Measurements from ENCODE around the gene TMEM221. TPM values are rescaled to one million over a fixed set of nuclear protein-coding genes. Genes with fewer than 3 reads are reported as not detected.

Gene TMEM221
- total RNA-seq, 2 donors from 2014 or later: not detected

GRCh38 chr19:17391371-17392151, 56.9 kb downstream of the TMEM221 start:
- Mint-ChIP-seq H3K36me3 (ENCODE audit: low read depth) (peaks cover 6% of the 10 kb centered on the region), H3K27me3 (no peaks in the 10 kb centered on the region), H3K4me3 (peak overlapping the region; percentile 88), H3K27ac (no peak overlapping the region), H3K9me3 (no peaks in the 10 kb centered on the region), H3K4me1 (peaks cover 10% of the 10 kb centered on the region)
- peak; percentile 18 for ATAC-seq (replicated peaks)

DNA sequence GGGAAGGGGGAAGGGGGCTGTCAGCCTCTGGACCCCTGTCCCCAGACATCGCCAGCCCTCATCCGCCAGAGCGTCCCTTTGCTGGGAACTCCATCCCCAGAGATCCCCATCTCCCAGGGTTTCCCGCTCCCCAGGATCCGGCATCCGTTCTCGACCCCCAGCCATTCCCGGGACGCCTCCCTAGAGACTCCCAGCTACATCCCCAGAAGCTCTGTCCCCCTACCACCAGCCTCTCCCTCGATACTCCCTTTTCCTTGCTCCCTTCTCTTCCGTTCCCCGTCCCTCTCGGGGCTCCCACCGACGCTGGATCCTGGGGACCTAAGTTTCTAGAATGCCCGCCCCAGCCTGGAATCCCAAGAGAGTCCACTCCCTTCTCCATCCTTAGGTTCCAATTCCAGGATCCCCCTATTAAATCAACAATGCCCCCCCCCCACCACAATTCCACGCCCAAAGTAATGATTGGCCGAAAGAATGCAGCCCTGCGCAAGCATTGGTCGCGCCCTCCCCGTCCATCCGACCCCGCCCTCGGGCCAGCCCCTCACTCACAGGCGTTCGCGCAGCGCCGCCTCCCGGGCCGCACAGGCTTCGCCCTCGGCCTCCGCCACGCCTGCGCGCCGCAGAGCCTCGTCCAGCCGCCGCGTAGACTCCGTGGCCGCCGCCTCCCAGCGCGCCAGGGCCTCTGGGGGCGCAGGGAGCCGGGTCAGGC, 57.6 kb downstream of the TMEM221 start:
- peak overlapping the region; percentile 71 for H3K27ac Mint-ChIP-seq
- H3K4me3 Mint-ChIP-seq: peak overlapping the region; percentile 88
- peak; percentile 100 for ATAC-seq (replicated peaks)
- no peaks in the 10 kb centered on the region for H3K9me3 Mint-ChIP-seq
- peaks cover 6% of the 10 kb centered on the region for H3K36me3 Mint-ChIP-seq (ENCODE audit: low read depth)
- H3K4me1 Mint-ChIP-seq: peaks cover 10% of the 10 kb centered on the region
- H3K27me3 Mint-ChIP-seq: no peaks in the 10 kb centered on the region

DNA sequence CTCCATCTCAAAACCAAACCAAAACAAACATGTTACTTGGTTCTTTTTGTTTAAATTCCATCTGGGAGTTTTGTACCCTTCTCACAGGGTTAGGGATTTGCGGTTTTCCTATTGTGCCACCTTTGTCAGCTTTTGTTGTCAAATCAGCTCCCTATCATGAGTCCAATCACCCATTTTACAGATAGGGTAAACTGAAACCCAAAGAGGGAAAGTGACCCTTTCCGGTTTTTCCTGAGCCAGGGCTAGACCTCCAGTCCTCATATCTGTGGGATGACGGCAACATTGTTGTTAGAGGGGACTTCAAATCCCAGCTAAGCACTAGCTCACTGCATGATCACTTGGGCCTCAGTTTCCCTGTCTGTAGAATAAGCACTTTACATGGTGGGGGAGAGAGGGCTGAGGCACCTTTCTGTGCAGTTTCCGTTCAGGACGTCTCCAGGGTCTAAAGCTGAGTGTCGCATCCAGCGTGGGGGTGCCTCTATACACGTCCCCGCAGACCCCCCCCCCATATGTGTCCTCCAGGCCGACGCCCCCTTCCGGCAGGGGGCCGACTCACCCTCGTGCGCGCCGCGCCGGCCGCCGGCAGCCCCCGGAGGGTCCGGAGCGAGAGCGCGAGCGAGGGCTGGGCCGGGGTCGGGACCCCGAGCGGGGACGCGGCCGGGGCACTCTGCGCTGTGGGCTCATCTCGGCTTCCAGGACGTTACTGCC, 58.4 kb downstream of the TMEM221 start:
- no peaks in the 10 kb centered on the region for H3K9me3 Mint-ChIP-seq
- peak overlapping the region; percentile 88 for H3K4me3 Mint-ChIP-seq
- ATAC-seq (replicated peaks): no peak
- H3K36me3 Mint-ChIP-seq (ENCODE audit: low read depth): peaks cover 4% of the 10 kb centered on the region
- H3K4me1 Mint-ChIP-seq: peaks cover 7% of the 10 kb centered on the region
- H3K27me3 Mint-ChIP-seq: no peaks in the 10 kb centered on the region
- no peak overlapping the region for H3K27ac Mint-ChIP-seq

- no peaks in the 10 kb centered on the region for H3K36me3 Mint-ChIP-seq (ENCODE audit: low read depth)
These were observed 59.2 kb downstream of the TMEM221 start for GRCh38 chr19:17389288-17389687.

GRCh38 chr19:17385878-17386611, 62.4 kb downstream of the TMEM221 start:
- Mint-ChIP-seq H3K4me3 (no peak overlapping the region), H3K27me3 (no peaks in the 10 kb centered on the region), H3K9me3 (no peaks in the 10 kb centered on the region), H3K36me3 (ENCODE audit: low read depth) (no peaks in the 10 kb centered on the region), H3K4me1 (peaks cover 4% of the 10 kb centered on the region), H3K27ac (no peak overlapping the region)
- peak; percentile 43 for ATAC-seq (replicated peaks)

More at GRCh38 chr19:17389288-17389687, 59.2 kb downstream of the TMEM221 start:
- Mint-ChIP-seq H3K9me3 (no peaks in the 10 kb centered on the region), H3K27me3 (no peaks in the 10 kb centered on the region), H3K4me1 (peaks cover 4% of the 10 kb centered on the region), H3K4me3 (no peak overlapping the region), H3K27ac (no peak overlapping the region)
- ATAC-seq (replicated peaks): no peak

Other genes with a start within 250 kb of the TMEM221 start
- gene USE1, start 233.3 kb downstream of the TMEM221 start, total RNA-seq: 10 to 100 TPM; 27.8 to 30.6 TPM
- gene OCEL1, start 222.4 kb downstream of the TMEM221 start, total RNA-seq: 10 to 100 TPM; 14.1 to 17.6 TPM
- gene NR2F6, start 202.7 kb downstream of the TMEM221 start, total RNA-seq: 1 to 10 TPM; 6.8 to 9.2 TPM
- under 1 TPM; 0.26 to 0.48 TPM for gene USHBP1, start 183.9 kb downstream of the TMEM221 start, total RNA-seq
- gene BABAM1, start 181.2 kb downstream of the TMEM221 start, total RNA-seq: 100 to 1,000 TPM in 1 of 2 donors, 10 to 100 TPM in 1; 73.4 to 115 TPM
- gene ANKLE1, start 166.8 kb downstream of the TMEM221 start, total RNA-seq: 10 to 100 TPM in 1 of 2 donors, 1 to 10 TPM in 1; 4.4 to 11.6 TPM
- gene ABHD8, start 145.2 kb downstream of the TMEM221 start, total RNA-seq: 1 to 10 TPM; 8.0 to 8.5 TPM
- gene MRPL34, start 142.8 kb downstream of the TMEM221 start, total RNA-seq: 10 to 100 TPM; 56.2 to 95.9 TPM
- 10 to 100 TPM; 27.8 to 45.8 TPM for gene DDA1, start 139.1 kb downstream of the TMEM221 start, total RNA-seq
- gene ANO8, start 113.8 kb downstream of the TMEM221 start, total RNA-seq: 1 to 10 TPM; 3.6 to 3.9 TPM
- gene GTPBP3, start 111.1 kb downstream of the TMEM221 start, total RNA-seq: 10 to 100 TPM; 14.7 to 29.6 TPM
- under 1 TPM in 1 of 2 donors, not detected in 1; 0.53 TPM for gene PLVAP, start 71.3 kb downstream of the TMEM221 start, total RNA-seq
- gene CCDC194, start 54.5 kb downstream of the TMEM221 start, total RNA-seq: 1 to 10 TPM; 1.8 to 4.8 TPM
- gene BST2, start 43.0 kb downstream of the TMEM221 start, total RNA-seq: 100 to 1,000 TPM; 130 to 154 TPM
- gene MVB12A, start 28.6 kb downstream of the TMEM221 start, total RNA-seq: 10 to 100 TPM; 42.6 to 48.9 TPM
- not detected for gene NXNL1, start 12.3 kb upstream of the TMEM221 start, total RNA-seq
- 1 to 10 TPM; 3.8 to 6.7 TPM for gene SLC27A1, start 21.9 kb upstream of the TMEM221 start, total RNA-seq
- gene PGLS, start 63.0 kb upstream of the TMEM221 start, total RNA-seq: 10 to 100 TPM; 49.0 to 61.8 TPM
- gene COLGALT1, start 107.0 kb upstream of the TMEM221 start, total RNA-seq: 10 to 100 TPM; 41.1 to 76.5 TPM
- under 1 TPM; 0.16 to 0.45 TPM for gene UNC13A, start 239.7 kb upstream of the TMEM221 start, total RNA-seq

Data from activated T-helper 17 cell treated with anti-CD3 and anti-CD28 coated beads, Interleukin-2, amount 50 U/mL, for 72 hours (primary cell).